K562 (cell line): Measurements from ENCODE around the gene NSRP1. TPM values are rescaled to one million over a fixed set of nuclear protein-coding genes. Genes with fewer than 3 reads are reported as not detected.

ENCODE experiments used
- CREB3L1 ChIP-seq: fragments of 450-650 bp; IDR thresholded peaks from 2 replicates; pipeline ENCODE4 v1.6.1; 2014; ENCODE audit warnings: low read depth, mild to moderate bottlenecking, moderate library complexity, borderline replicate concordance
- CUX1 ChIP-seq: fragments of 200-800 bp; sonication (Bioruptor generic); IDR thresholded peaks from 2 replicates; pipeline ENCODE4 v1.6.1; 2016; ENCODE audit warnings: missing genetic modification characterization, missing compliant biosample characterization
- REST ChIP-seq, 2 experiments: fragments of 450-650 bp; formaldehyde crosslinking in 1 of 2; IDR thresholded peaks; 2 replicates each; pipeline versions ENCODE4 v1.4.0 to v1.6.1; 2014 to 2020; ENCODE audit warnings: mild to moderate bottlenecking in 2 of 2, borderline replicate concordance in 1 of 2, low read depth in 1 of 2
- TRIM25 ChIP-seq: fragments of 450-650 bp; IDR thresholded peaks from 2 replicates; pipeline ENCODE4 v1.7.0; 2016; ENCODE audit warnings: borderline replicate concordance
- ZNF507 ChIP-seq: conservative IDR thresholded peaks from 2 replicates; pipeline ENCODE4 v1.6.1; 2017; ENCODE audit warnings: missing genetic modification characterization, missing compliant biosample characterization
- ZNF589 ChIP-seq: fragments of 200-800 bp; sonication (Bioruptor generic); IDR thresholded peaks from 2 replicates; pipeline ENCODE4 v1.6.1; 2016; ENCODE audit warnings: low read depth, missing genetic modification characterization, missing compliant biosample characterization
- polyA plus RNA-seq, 8 experiments: library from polyadenylated mRNA; depleted of rRNA in 4 of 8; stranded (reverse) in 5 of 8; unstranded in 3 of 8; fragments of >200 nt; fragmentation: Nextera tagmentation in 2 of 8; fragmentation: Illumina TruSeq in 1 of 8; extraction: Ambion mirVana in 2 of 8; extraction: Trizol in 1 of 8; gene quantifications; 2 replicates each; pipeline versions ENCODE4 v1.2.1 to v1.2.3, GENCODE V29; 2011 to 2014; ENCODE audit warnings: inconsistent platforms in 1 of 8, missing spikeins in 1 of 8
- total RNA-seq, 7 experiments: library from RNA; depleted of rRNA in 6 of 7; stranded (reverse); fragments of >200 nt in 6 of 7; fragmentation: Illumina TruSeq in 2 of 7; extraction: Trizol in 2 of 7; gene quantifications; 2 replicates each; pipeline versions ENCODE4 v1.2.1 to v1.2.3, GENCODE V29; 2011 to 2021; ENCODE audit warnings: low replicate concordance in 1 of 7

NSRP1 gene
- total and polyA plus RNA-seq, 9 of the 15 experiments (the other 6 are each of a cell fraction or from before 2014, with no cell fraction given): 18.4 to 68.6 (median 32.7) TPM

GRCh38 chr17:30116661-30117551, at the start of gene NSRP1 (continued):
- 0 out of 2 replicates have a peak, but pooled peaks have one; percentile 8 for TF ChIP-seq REST (IDR thresholded peaks at IDR 0.05; ENCODE audit: borderline replicate concordance)
- TF ChIP-seq REST (CRISPR knock-in tag; IDR thresholded peaks at IDR 0.05; ENCODE audit: low read depth): no peak
- TF ChIP-seq ZNF507: no peak
- no peak for TF ChIP-seq CUX1 (CRISPR knock-in tag)
- TF ChIP-seq ZNF589 (CRISPR knock-in tag): 0 out of 2 replicates have a peak, but pooled peaks have one; percentile 35
- 0 out of 2 replicates have a peak, but pooled peaks have one; percentile 56 for TF ChIP-seq TRIM25
- TF ChIP-seq CREB3L1: peak; percentile 90
